Spleen (tissue), 7 donors: ENCODE results near the gene IL6R.

ENCODE experiments used
- CTCF ChIP-seq, 11 experiments: fragments of 200-600 bp in 7 of 11; fragments of 450-650 bp in 4 of 11; sonication (generic) in 4 of 11; IDR thresholded peaks in 8 of 11; conservative IDR thresholded peaks in 3 of 11; 1 replicate in 7 of 11; 2 replicates in 4 of 11; pipeline versions ENCODE4 v1.4.0 to v1.8.0; 2016 to 2021; ENCODE audit warnings: antibody characterized with exemption in 11 of 11, inconsistent platforms in 4 of 11, mild to moderate bottlenecking in 1 of 11
- POLR2A ChIP-seq, 3 donors: fragments of 450-650 bp; IDR thresholded peaks; one replicate each; pipeline ENCODE4 v1.5.1; 2017; ENCODE audit warnings: antibody characterized with exemption in 3 of 3, mild to moderate bottlenecking in 1 of 3
- POLR2AphosphoS5 ChIP-seq, 3 donors: sonication (generic); formaldehyde crosslinking; IDR thresholded peaks; one replicate each; pipeline ENCODE4 v1.5.1; 2017; ENCODE audit warnings: antibody characterized with exemption in 3 of 3
- donor health status: DM: no; HTN: no; CAD: no; lungs with moderate emphysema.
- donor health status: DM: no; HTN: no; CAD: no.
- donor health status: DM: no; HTN: no; CAD: no.

- TF ChIP-seq POLR2A (IDR thresholded peaks at IDR 0.05), result no peak
- no peak for TF ChIP-seq CTCF (IDR thresholded peaks at IDR 0.05 in 8 of 11, conservative IDR thresholded peaks at IDR 0.05 in 3 of 11)
- TF ChIP-seq POLR2AphosphoS5 (IDR thresholded peaks at IDR 0.05), result no peak
Measured at GRCh38 chr1:154418923-154419619, 13.9 kb downstream of the IL6R start.
